Stimulated activated CD4-positive, alpha-beta T cell treated with anti-CD3 and anti-CD28 coated beads, Interleukin-2, amount 100 ng/mL, for 24 hours (primary cell): ENCODE measurements around the gene SLC35F4.

Source experiments
- DNase-seq, 2 donors: peaks; one replicate each; pipeline ENCODE4 v3.0.0-alpha.2; 2020

SLC35F4 gene

DNA sequence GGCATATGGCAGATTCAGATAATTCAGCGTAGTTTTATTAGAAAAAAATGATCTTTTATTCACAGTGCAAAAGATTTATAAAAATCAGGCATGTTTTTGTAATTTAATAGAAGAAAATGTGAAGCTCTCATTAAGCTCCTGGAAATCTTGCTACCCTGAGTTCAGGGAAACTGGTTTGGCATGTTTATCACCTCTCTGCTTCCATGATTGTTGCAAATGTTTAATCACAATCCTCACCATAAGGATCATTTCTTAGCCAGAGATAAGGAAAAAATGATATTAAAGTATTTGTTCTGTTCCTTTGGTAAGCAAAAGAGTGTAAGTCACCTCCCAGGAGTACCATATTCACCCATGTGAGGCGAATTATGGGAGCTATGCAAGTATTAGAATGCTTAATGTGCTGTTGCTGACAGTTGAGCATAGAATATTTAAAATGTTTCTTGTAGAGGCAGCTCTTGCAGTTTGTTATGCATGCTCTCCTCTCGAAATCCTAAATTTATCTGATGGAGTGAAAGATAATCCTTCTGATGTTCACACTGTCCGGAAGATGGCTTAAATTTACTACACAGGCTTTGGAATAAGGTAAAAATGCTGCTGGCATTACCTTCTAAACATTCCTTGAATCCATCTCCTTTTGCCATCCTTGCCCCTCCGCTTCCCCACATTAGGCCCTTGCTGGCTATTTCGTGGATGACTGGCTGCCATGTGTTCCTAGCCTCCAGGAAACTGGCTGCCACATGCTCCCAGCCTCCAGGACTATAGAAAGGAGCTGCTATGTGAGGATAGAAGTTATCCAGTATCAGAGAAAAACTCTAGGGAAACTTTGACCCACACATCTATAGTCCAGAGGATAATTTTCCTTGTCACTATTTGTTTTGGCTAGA lies 256.5 kb downstream of the SLC35F4 start:
- DNase-seq, result no peak

DNA sequence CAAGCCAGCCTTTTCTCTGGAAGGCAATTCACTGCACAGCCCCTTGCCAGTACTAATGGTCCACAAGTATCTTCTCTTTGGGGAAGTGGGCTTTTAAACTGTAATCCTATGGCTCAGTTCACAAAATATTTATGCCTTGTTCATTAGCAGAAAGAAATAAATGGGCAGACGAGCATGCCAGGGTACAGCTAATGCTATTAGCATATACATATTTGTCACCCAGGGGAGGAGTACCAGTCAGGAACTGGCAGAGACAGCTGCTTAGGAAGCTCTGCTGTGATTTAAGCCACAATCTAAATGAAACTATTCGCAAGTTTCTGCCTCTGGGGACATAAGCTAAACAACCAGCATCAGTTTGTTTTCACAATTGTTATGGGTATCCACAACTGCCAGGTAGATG lies 258.8 kb downstream of the SLC35F4 start:
- no peak for DNase-seq

DNA sequence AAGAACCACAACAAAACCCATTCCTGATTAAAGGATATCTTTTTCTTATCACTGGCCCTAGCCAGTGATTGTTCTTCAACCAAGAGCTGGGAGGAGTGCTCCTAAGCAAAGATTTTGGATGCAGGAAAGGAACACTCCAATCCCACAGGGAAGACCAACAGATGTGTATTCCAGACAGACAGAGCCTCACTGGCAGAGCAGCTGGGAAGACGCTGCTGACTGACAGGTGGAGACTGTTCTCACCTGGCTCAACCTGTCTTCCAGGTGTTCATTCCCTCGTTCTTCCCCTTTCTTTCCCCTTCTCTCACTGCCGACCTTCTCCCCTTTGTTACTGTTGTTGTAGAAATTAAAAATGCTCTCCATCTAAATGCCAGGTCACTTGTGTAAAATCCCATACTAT lies 282.5 kb downstream of the SLC35F4 start:
- no peak for DNase-seq

DNA sequence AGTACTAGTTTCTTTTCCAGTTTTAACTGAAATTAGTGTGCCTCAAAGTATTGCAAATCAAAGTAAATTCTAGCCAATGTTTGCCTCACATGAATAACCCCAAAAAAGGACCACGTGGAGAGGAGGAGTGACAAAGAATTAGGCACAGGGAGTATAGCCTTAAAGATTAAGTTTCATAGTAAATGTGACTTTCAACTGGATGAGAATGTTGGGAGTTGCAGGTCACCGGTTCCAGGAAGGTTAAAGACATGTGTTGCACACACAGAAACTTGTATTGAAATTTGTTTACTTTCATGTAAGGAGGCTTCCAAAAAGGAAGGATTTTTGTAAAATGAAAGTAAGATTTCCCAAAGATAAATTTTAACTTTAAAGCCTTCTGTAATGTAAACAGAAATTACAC lies 283.1 kb downstream of the SLC35F4 start:
- DNase-seq, result no peak

- no peak for DNase-seq
Observed at GRCh38 chr14:57578801-57579200, 287.1 kb downstream of the SLC35F4 start.

DNA sequence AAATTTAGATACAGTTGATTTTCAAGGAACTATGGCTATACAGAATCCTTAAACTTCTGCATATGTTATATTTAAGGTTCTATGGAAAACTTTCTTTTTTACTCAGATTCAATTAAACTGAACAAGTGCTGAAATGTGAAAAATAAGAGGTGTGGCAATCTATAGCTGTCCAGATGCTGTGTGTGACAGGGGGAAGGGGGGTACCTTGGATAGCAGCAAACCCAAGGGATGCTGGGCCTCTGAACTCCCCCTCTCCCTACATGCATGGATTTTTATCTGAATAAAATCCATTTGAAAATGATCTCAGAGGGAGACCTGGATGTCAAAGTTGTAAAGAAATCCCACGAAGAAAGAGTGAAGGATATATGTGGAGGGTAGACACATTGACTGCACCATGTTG lies 289.4 kb downstream of the SLC35F4 start:
- DNase-seq, result no peak

GRCh38 chr14:57575482-57575881 lies 290.4 kb downstream of the SLC35F4 start:
- DNase-seq, result no peak

DNA sequence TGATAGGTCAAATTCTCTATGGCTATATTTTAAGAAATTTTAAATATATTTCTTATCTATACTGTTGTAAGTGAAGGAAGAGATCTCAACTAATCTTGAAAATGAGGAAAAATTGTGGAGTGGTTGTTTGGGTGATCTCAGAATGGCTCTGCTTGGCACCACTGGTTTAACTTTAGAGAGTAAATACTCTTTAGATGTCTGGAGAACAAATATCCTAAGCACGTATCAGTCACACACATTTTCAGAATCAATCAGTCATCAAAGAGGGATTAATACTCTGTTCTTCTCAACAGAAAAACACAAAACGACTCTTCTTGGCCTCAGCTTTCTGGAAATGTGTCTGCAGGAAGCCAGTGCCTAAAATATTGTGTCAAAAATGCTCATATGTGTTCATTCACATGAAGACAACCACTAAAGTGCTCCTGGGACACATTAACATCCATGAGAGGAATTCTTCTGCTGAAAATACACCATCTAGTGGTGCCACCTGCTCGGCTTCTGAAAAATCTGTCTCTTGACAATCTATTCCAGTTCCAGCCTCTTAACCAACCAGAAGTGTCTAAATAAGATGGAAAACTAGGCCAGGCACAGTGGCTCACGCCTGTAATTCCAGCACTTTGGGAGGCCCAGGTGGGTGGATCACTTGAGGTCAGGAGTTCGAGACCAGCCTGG lies 291.1 kb downstream of the SLC35F4 start:
- DNase-seq, result no peak

DNA sequence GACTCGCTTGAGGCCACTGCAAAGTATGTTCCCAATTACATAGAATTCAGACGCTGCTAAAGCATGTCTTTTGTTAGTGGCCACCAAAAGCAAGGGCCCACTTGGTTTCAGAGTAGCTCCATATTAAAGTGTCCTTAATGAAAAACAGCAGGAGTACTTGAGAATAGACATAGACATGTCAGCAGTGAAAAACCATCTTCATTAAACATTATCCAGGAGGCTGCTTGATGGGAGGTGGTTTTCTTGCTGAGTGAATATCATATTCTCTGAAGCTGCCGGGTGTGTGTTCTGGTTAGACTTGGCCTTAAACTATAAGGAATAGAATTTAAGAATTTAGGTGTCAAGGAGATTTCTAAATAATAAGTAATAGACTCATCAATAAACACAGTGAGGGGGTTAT lies 292.7 kb downstream of the SLC35F4 start:
- DNase-seq, result no peak

- DNase-seq, result no peak
Observed at GRCh38 chr14:57568554-57568953, 297.3 kb downstream of the SLC35F4 start.

- DNase-seq, result no peak
Observed at GRCh38 chr14:57567220-57567619, 298.7 kb downstream of the SLC35F4 start.

GRCh38 chr14:57560681-57561080 lies 305.2 kb downstream of the SLC35F4 start:
- DNase-seq, result no peak

DNA sequence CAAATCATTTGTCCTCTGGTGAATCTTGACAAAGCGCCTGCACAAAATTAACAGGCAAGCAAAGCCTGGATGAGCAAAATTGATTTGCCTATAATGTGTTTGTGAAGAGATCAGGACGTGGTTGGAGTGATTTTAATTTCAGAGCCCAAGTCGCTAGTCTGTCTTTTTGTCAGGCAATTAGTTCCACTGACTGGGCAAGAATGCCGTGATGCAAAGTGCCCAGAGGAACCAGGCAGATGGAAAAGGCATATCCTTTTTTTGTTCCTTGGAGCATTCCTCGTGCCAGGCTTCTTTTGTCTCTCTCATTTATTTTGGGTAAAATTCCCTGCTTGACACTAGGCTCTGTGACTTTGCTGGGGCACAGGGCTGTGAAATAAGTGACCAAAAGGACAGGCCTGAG lies 306.3 kb downstream of the SLC35F4 start:
- DNase-seq, result no peak

DNA sequence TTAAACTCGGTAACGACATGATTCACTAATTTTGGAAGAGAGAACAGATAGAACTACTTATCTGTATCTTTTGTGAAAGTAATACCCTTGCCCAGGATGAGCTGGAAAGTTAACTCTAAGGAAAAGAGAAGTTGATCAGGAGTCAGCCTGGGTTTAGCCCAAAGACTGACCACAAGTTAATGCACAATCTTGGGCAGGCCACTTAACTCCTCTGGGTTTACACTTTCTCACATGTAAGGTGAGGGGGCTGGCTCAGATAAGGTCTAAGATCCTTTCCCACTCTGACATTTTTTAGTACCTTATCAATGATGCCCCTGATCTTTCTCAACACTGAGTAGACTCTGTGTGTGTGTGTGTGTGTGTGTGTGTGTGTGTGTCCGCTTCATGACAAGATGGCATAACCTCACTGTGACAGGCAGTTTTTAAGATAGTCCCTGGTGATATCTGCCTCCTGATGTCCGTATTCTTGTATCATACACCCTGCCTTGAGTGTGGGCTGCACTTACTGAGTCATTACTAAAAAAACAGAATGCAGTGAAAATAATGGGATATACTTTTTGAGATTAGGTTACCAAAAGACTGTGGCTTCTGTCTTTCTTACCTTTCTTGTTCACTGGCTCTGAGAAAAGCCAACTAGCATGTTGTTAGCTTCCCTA lies 316.0 kb downstream of the SLC35F4 start:
- no peak for DNase-seq

- DNase-seq, result no peak
Observed at GRCh38 chr14:57549016-57549564, 316.8 kb downstream of the SLC35F4 start.

DNA sequence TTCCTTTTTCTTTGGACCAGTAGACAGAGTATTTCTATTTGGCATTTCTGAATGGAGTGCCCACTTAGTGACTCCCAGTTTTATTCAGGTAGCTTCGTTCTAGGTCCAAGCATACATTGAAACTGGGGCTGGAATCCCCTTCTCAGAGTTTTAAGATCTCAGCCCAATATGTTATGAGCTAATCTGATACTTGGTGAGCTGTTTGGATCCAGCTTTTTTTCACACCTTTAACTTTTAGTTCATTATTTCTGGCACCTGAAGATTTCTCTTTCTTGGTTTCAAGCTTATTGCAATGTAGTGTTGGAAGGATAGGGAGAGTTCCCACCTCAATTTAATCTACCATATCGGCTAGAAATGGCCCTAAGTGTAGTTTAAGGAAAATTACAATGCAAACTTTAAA lies 318.8 kb downstream of the SLC35F4 start:
- DNase-seq, result no peak

DNA sequence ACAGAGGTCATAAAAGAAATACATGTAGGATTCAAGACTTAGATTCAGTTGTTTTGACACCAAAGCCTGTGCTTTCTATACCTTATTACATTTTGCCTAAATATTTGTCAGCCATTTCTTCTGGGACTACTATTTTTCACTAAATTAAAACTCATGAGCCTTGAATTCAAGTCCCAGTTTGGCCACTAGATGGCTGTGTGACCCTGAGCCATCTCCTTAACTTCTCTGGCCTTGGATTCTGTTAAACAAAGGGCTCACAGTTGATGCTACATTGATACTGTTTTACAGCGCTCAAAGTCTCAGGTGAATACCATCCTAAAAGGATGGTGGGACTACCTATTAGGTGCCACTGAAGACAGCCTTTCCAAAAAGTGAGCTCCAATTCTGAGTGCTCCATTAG lies 332.7 kb downstream of the SLC35F4 start:
- DNase-seq, result peak in 1 of 2 donors; percentile 9

DNA sequence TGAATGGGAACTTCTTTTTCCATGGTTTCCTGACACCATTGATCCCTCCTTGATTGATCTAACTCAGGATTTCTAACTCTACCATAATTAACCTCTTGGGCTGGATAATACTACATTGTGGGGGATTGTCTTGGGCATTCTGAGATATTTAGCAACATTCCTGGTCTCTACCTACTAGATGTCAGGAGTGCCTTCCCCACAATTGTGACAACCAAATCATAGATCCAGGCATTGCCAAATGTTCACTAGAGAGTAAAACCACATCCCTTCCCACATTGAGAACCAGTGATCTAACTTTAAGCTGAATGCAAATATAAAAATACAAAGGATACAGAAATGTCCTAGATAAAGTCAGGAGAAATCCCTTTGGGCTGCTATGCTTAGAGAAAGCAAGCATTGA lies 335.3 kb downstream of the SLC35F4 start:
- no peak for DNase-seq

DNA sequence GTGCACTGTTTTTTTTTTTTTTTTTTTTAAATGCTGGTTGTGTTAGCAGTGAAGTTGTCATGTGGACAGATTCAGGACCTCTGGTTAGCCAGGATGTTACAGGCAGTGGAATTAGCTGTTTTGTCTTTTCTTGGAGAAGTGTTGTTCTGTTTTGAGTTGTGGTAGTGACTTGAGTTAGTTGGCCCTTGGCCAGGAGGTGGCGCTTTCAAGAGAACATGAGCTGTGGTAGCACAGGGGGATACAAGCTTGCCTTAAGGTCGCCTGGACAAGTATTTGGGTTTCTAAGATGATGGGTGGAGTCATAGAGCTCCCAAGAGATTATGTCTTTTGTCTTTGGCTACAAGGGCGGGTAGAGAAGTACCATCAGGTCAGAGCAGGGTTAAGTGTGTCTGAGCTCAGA lies 338.9 kb downstream of the SLC35F4 start:
- DNase-seq, result no peak

GRCh38 chr14:57519043-57519442 lies 346.8 kb downstream of the SLC35F4 start:
- no peak for DNase-seq
